HepG2 (cell line): ENCODE results near the gene RECK. TPM values are rescaled to one million over a fixed set of nuclear protein-coding genes. Genes with fewer than 3 reads are reported as not detected.
"Not testable (repeated sequence)": the region's sequence is repeated elsewhere in the genome, so short reads cannot be mapped to it uniquely, and the experiment has no call there.

Experiments
- ATAC-seq: fragments of 200-7000 bp; cut with Tn5 transposase; 3 replicates; pipeline ENCODE4 v1.9.1; 2020; ENCODE audit warnings: mild to moderate bottlenecking, moderate library complexity
- BruUV-seq: library from RNA; stranded (reverse); fragments of 400-500 nt; replicated peaks from 2 replicates; lab custom pipeline; 2021; lab: Mats Ljungman, UMichigan
- CTCF ChIA-PET: fragments of 300-600 bp; formaldehyde crosslinking; extraction: SDS; loops from one replicate; lab custom pipeline; 2021; ENCODE audit warnings: low total read pairs, inconsistent platforms, low intra/inter-chr PET ratio; lab: Yijun Ruan, JAX
- POLR2A ChIA-PET: fragments of 350-600 bp; sonication (Branson Sonifier 250); formaldehyde crosslinking; loops from one replicate; lab custom pipeline; 2020; ENCODE audit warnings: antibody characterized with exemption, inconsistent platforms; lab: Yijun Ruan, JAX
- DNase-seq: peaks from one replicate; pipeline ENCODE4 v3.0.0-alpha.2; 2015; ENCODE audit warnings: low spot score
- FAIRE-seq: peaks from 3 replicates; lab custom pipeline; 2011; peaks lifted over from hg19 to GRCh38; lab: Jason Lieb, UNC
- H2AFZ ChIP-seq: one replicate; pipeline ENCODE4 v1.6.1; 2011; ENCODE audit warnings: low read length, inconsistent platforms
- H3K27ac ChIP-seq: fragments of 300-600 bp; 3 replicates; pipeline ENCODE4 v1.8.0; 2011; ENCODE audit warnings: mixed run types, mild to moderate bottlenecking, mixed read lengths, low read length, inconsistent platforms; ENCODE audit not compliant: insufficient read depth; ENCODE audit errors: extremely low read length
- H3K27me3 ChIP-seq, 2 experiments: fragments of 200-600 bp in 1 of 2; 2 replicates in 1 of 2; 3 replicates in 1 of 2; pipeline versions ENCODE4 v1.6.0 to v1.8.0; 2011; ENCODE audit warnings: low read length in 2 of 2, mild to moderate bottlenecking in 2 of 2, moderate library complexity in 2 of 2, inconsistent platforms in 1 of 2; ENCODE audit not compliant: insufficient read depth in 2 of 2, control insufficient read depth in 1 of 2
- H3K36me3 ChIP-seq, 2 experiments: fragments of 200-600 bp in 1 of 2; replicated peaks in 1 of 2; 2 replicates in 1 of 2; 3 replicates in 1 of 2; pipeline versions ENCODE4 v1.5.1 to v1.8.0; 2011; ENCODE audit warnings: low read length in 2 of 2, inconsistent platforms in 1 of 2; ENCODE audit not compliant: insufficient read depth in 2 of 2, control insufficient read depth in 1 of 2
- H3K4me1 ChIP-seq: 2 replicates; pipeline ENCODE4 v1.5.1; 2012; ENCODE audit warnings: low read length, inconsistent platforms; ENCODE audit not compliant: insufficient read depth
- H3K4me2 ChIP-seq: 2 replicates; pipeline ENCODE4 v1.6.0; 2011; ENCODE audit warnings: low read depth, low read length, inconsistent platforms
- H3K4me3 ChIP-seq, 3 experiments: fragments of 200-600 bp in 1 of 3; sonication (generic), shearing (Covaris generic) in 1 of 3; replicated peaks in 1 of 3; 2 replicates each; pipeline ENCODE4 v1.5.1; 2011 to 2016; ENCODE audit warnings: low read length in 3 of 3, inconsistent platforms in 2 of 3, low read depth in 2 of 3, mild to moderate bottlenecking in 2 of 3, control low read depth in 1 of 3, mixed read lengths in 1 of 3; ENCODE audit not compliant: insufficient read depth in 1 of 3
- H3K79me2 ChIP-seq: one replicate; pipeline ENCODE4 v1.6.1; 2011; ENCODE audit warnings: low read length, inconsistent platforms; ENCODE audit not compliant: insufficient read depth
- H3K9ac ChIP-seq: 2 replicates; pipeline ENCODE4 v1.6.0; 2011; ENCODE audit warnings: mild to moderate bottlenecking, low read depth, low read length, inconsistent platforms; ENCODE audit not compliant: insufficient read depth
- H3K9me3 ChIP-seq: 2 replicates; pipeline ENCODE4 v1.5.1; 2012; ENCODE audit warnings: mild to moderate bottlenecking, low read length
- H4K20me1 ChIP-seq: 2 replicates; pipeline ENCODE4 v1.6.0; 2011; ENCODE audit warnings: inconsistent platforms, mild to moderate bottlenecking, low read length, moderate library complexity; ENCODE audit not compliant: insufficient read depth
- MLXIP ChIP-seq: sonication (generic); formaldehyde crosslinking; IDR thresholded peaks from 2 replicates; pipeline ENCODE4 v1.9.0; 2021; ENCODE audit warnings: missing genetic modification reagents, borderline replicate concordance
- NR2F1 ChIP-seq, 2 experiments: fragments of 450-650 bp in 1 of 2; formaldehyde crosslinking in 1 of 2; IDR thresholded peaks; 2 replicates each; pipeline versions ENCODE4 v1.5.0 to v1.6.1; 2016 to 2020; ENCODE audit warnings: mild to moderate bottlenecking in 1 of 2, missing compliant biosample characterization in 1 of 2, missing genetic modification reagents in 1 of 2, moderate library complexity in 1 of 2
- ZNF407 ChIP-seq: sonication (generic); formaldehyde crosslinking; IDR thresholded peaks from one replicate; pipeline ENCODE4 v1.5.1; 2020; ENCODE audit warnings: mild to moderate bottlenecking, missing genetic modification reagents; ENCODE audit errors: not compliant biosample characterization
- WGBS: methylation state at CpG from one replicate; pipeline ENCODE4 v1.1.6; 2017; ENCODE audit warnings: low lambda C conversion rate; 5-methylcytosine and 5-hydroxymethylcytosine counted together
- in situ Hi-C: cut with HindIII; loops from 2 replicates; pipeline ENCODE4 v1.10.0; 2017; ENCODE audit warnings: low pct_unique_long_range_greater_than_20kb; ENCODE audit not compliant: extremely low pct_ligation_motif_present
- intact Hi-C: fragments of 100-400 bp; cut with micrococcal nuclease; formaldehyde crosslinking; loops from one replicate; pipeline ENCODE4 v1.10.0; 2022; ENCODE audit not compliant: unreplicated experiment
- polyA plus RNA-seq, 8 experiments: library from polyadenylated mRNA; depleted of rRNA in 3 of 8; stranded (reverse) in 7 of 8; unstranded in 1 of 8; fragments of >200 nt; fragmentation: Illumina TruSeq in 4 of 8; extraction: Trizol in 4 of 8; gene quantifications; 2 replicates each; pipeline versions ENCODE4 v1.2.1 to v1.2.3, GENCODE V29; 2011 to 2016; ENCODE audit warnings: low read depth in 4 of 8, missing spikeins in 1 of 8, mixed read lengths in 1 of 8; ENCODE audit not compliant: insufficient read depth in 1 of 8
- total RNA-seq, 5 experiments: library from RNA; depleted of rRNA; stranded (reverse); fragments of >200 nt; fragmentation: Illumina TruSeq; extraction: Trizol; gene quantifications; 2 replicates each; pipeline ENCODE4 v1.2.3, GENCODE V29; 2016; ENCODE audit warnings: low read depth in 1 of 5

The RECK gene
- total and polyA plus RNA-seq, 2 of the 13 experiments (the other 11 are each of a cell fraction or from before 2014, with no cell fraction given): 3.1 to 4.8 TPM

- H3K9me3 ChIP-seq, H3K4me1 ChIP-seq, H3K9ac ChIP-seq, H3K4me2 ChIP-seq, CTCF ChIA-PET, DNase-seq, H4K20me1 ChIP-seq, H3K27ac ChIP-seq, H3K36me3 ChIP-seq, H3K27me3 ChIP-seq, H3K79me2 ChIP-seq, H2AFZ ChIP-seq, H3K4me3 ChIP-seq, BruUV-seq, intact Hi-C loops, POLR2A ChIA-PET, FAIRE-seq, ATAC-seq, in situ Hi-C loops: not testable (repeated sequence)
- WGBS: 23% methylated on average over 3 of the region's 3 CpGs
These were observed 43.6 kb upstream of the RECK start for GRCh38 chr9:35993136-35993535.

GRCh38 chr9:35993976-35994720, 42.6 kb upstream of the RECK start:
- ATAC-seq: no peak
- BruUV-seq: no TSS peak
- no peak for FAIRE-seq
- no peak overlapping the region for H3K9ac ChIP-seq
- 2% methylated on average over 5 of the region's 5 CpGs for whole genome bisulfite sequencing
- no peak for DNase-seq
- H3K4me3 ChIP-seq: no peak overlapping the region
- H3K9me3 ChIP-seq: peaks cover 8% of the 10 kb centered on the region
- no peaks in the 10 kb centered on the region for H3K79me2 ChIP-seq
- in situ Hi-C loops: no loop called here
- no peaks in the 10 kb centered on the region for H4K20me1 ChIP-seq
- H3K4me2 ChIP-seq: no peak overlapping the region
- no peak overlapping the region for H2AFZ ChIP-seq
- intact Hi-C loops: no loop called here
- no peaks in the 10 kb centered on the region for H3K36me3 ChIP-seq
- POLR2A ChIA-PET: no interaction called here
- no peak overlapping the region for H3K27ac ChIP-seq
- no peaks in the 10 kb centered on the region for H3K4me1 ChIP-seq
- H3K27me3 ChIP-seq: no peaks in the 10 kb centered on the region
- CTCF ChIA-PET: no interaction called here
- TF ChIP-seq ZNF407 (CRISPR knock-in tag): no peak
- no peak for TF ChIP-seq NR2F1 (CRISPR knock-in tag; IDR thresholded peaks at IDR 0.05)
- TF ChIP-seq MLXIP (CRISPR knock-in tag): no peak
